VCaP (cell line): Measurements from ENCODE around the gene MACIR.

Source experiments
- H3K27ac ChIP-seq: fragments of 450-650 bp; 2 replicates; pipeline ENCODE4 v1.5.1; 2017
- TF ChIP-seq, protein P1 (sequence below): fragments of 450-650 bp; conservative IDR thresholded peaks from 2 replicates; pipeline ENCODE4 v1.5.1; 2017; ENCODE audit warnings: mild to moderate bottlenecking, moderate library complexity

Gene MACIR

GRCh38 chr5:103291606-103292005 lies 33.0 kb downstream of the MACIR start:
- no peak overlapping the region for H3K27ac ChIP-seq
- TF ChIP-seq, protein P1, sequence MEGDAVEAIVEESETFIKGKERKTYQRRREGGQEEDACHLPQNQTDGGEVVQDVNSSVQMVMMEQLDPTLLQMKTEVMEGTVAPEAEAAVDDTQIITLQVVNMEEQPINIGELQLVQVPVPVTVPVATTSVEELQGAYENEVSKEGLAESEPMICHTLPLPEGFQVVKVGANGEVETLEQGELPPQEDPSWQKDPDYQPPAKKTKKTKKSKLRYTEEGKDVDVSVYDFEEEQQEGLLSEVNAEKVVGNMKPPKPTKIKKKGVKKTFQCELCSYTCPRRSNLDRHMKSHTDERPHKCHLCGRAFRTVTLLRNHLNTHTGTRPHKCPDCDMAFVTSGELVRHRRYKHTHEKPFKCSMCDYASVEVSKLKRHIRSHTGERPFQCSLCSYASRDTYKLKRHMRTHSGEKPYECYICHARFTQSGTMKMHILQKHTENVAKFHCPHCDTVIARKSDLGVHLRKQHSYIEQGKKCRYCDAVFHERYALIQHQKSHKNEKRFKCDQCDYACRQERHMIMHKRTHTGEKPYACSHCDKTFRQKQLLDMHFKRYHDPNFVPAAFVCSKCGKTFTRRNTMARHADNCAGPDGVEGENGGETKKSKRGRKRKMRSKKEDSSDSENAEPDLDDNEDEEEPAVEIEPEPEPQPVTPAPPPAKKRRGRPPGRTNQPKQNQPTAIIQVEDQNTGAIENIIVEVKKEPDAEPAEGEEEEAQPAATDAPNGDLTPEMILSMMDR: no peak

GRCh38 chr5:103293099-103293498 lies 34.5 kb downstream of the MACIR start:
- H3K27ac ChIP-seq: no peak overlapping the region
- TF ChIP-seq, protein P1: no peak

GRCh38 chr5:103293719-103294118 lies 35.2 kb downstream of the MACIR start:
- TF ChIP-seq, protein P1: no peak
- H3K27ac ChIP-seq: no peak overlapping the region

- no peak overlapping the region for H3K27ac ChIP-seq
- TF ChIP-seq, protein P1: no peak
These were observed 36.3 kb downstream of the MACIR start for GRCh38 chr5:103294906-103295305.

- TF ChIP-seq, protein P1: no peak
- H3K27ac ChIP-seq: no peak overlapping the region
These were observed 36.9 kb downstream of the MACIR start for GRCh38 chr5:103295424-103295823.

GRCh38 chr5:103295871-103296270 lies 37.3 kb downstream of the MACIR start:
- no peak overlapping the region for H3K27ac ChIP-seq
- TF ChIP-seq, protein P1: no peak

GRCh38 chr5:103298117-103298516 lies 39.6 kb downstream of the MACIR start:
- TF ChIP-seq, protein P1: no peak
- H3K27ac ChIP-seq: no peak overlapping the region
